ENCODE results near the gene OR4C11. TPM values are rescaled to one million over a fixed set of nuclear protein-coding genes. Genes with fewer than 3 reads are reported as not detected.

Gene OR4C11
- total RNA-seq, 1 donor from 2014 or later, result not detected

Other genes starting within 250 kb of the OR4C11 start
- not detected in 2 replicates for gene OR4A15, start 239.7 kb downstream of the OR4C11 start, total RNA-seq
- gene OR4C15, start 53.2 kb downstream of the OR4C11 start, total RNA-seq, result not detected in 2 replicates
- gene OR4C16, start 35.5 kb downstream of the OR4C11 start, total RNA-seq, result not detected in 2 replicates
- not detected in 2 replicates for gene OR4P4, start 27.5 kb upstream of the OR4C11 start, total RNA-seq
- gene OR4S2, start 40.7 kb upstream of the OR4C11 start, total RNA-seq, result not detected in 2 replicates
- gene OR4C6, start 54.6 kb upstream of the OR4C11 start, total RNA-seq, result not detected in 2 replicates
- gene OR5D13, start 165.8 kb upstream of the OR4C11 start, total RNA-seq, result not detected in 2 replicates
- not detected in 2 replicates for gene OR5D14, start 187.9 kb upstream of the OR4C11 start, total RNA-seq
- not detected in 2 replicates for gene OR5L1, start 203.7 kb upstream of the OR4C11 start, total RNA-seq
- not detected in 2 replicates for gene OR5D18, start 212.0 kb upstream of the OR4C11 start, total RNA-seq
- gene OR5L2, start 219.6 kb upstream of the OR4C11 start, total RNA-seq, result not detected in 2 replicates
- not detected in 2 replicates for gene OR5D16, start 231.1 kb upstream of the OR4C11 start, total RNA-seq

All from astrocyte (in vitro differentiated cells and primary cell).